A204.1 (cell line): ENCODE data around the gene CRTC1.

ENCODE experiments used
- FAIRE-seq: peaks from 2 replicates; lab custom pipeline; 2012; peaks lifted over from hg19 to GRCh38; lab: Jason Lieb, UNC

CRTC1 gene

DNA sequence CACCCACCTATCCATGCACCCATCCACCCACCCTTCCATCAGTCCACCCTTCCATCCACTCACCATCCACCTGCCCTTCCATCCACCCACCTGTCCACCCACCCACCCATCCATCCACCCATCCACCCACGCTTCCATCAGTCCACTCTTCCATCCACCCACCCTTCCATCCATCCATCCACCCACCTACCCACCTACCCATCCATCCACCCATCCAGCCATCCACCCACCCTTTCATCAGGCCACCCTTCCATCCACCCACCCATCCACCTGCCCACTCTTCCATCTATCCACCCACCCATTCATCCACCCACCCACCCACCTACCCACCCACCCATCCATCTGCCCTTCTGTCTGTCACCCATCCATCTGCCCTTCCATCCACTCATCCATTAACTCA lies 29.6 kb upstream of the CRTC1 start:
- FAIRE-seq: no peak

- FAIRE-seq: no peak
Measured at GRCh38 chr19:18654469-18654868, 29.0 kb upstream of the CRTC1 start.

DNA sequence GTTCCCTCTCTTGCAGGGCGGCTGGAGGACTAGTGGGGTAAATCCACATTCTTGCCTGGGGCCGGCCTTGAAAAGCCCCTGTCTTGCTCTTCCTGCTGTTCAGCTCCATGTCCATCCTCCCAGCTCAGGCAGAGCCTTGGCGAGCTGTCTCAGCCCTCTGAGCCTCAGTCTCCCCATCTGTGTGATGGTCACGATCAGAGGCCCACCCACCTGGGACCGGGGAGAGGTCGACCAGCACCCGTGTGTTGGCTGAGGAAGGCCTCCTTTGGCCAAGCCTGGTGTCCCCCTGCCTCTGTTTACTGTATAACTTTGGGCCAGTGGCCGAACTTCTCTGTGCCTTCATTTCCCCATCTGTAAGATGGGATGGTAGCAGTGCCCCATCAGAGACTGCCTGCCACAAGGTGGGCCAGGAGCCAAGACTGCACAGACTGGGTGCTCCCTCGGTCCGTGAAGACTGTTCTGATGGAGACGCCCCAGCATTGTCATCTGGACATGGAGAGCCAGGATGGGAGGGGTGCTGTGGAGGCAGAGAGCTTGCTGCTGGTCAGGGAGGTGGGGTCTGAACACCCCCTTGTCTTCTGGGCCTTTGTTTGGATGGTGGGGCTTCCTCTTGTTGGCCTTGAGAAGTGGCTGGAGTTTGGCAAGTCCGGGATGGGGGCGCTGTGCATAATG lies 28.2 kb upstream of the CRTC1 start:
- FAIRE-seq: no peak

DNA sequence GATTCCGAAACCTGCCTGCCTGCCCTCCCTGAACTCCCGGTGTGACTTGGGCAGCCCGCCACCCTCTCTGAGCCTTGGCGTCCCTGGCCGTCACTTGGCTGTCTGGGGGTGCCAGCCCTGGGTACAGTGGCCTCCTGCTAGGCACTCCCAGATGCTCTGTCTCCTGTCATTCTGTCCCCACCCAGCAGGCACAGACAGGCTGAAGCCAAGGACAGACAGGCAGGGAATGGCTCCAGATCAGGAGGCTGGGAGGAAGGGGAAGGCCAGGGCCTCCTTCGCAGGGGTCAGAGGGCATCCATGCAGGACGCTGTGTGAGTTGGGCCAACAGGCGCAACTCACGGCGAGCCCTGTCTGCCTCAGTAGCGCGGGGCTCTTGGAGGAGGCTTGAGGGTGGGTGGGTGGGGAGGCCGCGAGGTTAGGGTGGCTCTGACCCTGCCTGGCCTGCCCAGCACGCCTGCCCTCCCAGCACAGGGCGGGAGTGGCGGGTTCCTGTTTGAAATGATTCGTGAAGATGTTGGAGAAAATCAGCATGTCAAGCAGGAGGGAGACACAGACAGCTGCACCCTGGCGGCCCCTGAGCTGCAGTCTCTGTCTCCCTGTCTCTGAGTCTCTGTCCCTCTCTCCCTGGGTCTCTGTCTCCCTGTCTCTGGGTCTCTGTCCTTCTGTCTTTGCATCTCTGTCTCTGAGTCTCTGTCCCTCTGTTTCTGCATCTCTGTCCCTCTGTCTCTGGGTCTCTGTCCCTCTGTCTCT lies 27.0 kb upstream of the CRTC1 start:
- no peak for FAIRE-seq

DNA sequence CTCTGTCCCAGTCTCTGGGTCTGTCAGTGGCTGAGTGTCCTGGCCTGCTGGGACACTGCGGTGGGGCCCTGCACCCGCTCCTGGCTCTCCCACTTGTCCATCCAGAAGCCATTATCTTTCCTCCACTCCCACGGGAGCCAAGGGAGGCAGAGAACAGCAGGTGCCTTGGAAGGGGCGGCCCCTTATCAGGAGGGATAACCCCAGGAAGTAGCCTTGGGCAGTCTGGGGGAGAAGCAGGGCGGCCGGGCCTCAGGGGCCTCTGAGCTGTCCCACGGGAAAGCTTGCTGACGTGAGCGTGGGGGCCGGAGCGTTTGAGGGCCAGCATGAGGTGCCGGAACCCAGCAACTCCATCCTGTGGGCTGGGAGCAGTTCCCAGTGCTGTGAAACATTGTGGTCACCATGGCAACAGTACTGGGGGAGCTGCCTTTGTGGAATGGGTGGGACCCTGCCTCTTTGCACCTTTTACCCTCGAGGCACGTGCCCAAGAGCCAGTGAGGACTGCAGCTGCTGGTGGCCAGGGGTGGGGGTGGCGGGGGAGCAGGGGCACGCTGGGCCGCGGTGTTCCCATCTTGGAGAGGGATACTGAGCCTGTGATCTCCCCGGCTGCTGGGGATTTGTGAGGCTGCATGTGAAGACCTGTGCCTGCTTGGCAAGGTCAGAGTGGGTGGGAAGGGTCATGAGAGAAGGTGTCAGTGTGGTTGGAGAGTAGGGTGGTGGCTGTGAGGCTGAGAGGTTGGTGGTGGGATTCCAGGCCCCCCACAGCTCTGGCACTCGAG lies 25.7 kb upstream of the CRTC1 start:
- FAIRE-seq: no peak

- FAIRE-seq: no peak
Measured at GRCh38 chr19:18658366-18658855, 25.1 kb upstream of the CRTC1 start.

DNA sequence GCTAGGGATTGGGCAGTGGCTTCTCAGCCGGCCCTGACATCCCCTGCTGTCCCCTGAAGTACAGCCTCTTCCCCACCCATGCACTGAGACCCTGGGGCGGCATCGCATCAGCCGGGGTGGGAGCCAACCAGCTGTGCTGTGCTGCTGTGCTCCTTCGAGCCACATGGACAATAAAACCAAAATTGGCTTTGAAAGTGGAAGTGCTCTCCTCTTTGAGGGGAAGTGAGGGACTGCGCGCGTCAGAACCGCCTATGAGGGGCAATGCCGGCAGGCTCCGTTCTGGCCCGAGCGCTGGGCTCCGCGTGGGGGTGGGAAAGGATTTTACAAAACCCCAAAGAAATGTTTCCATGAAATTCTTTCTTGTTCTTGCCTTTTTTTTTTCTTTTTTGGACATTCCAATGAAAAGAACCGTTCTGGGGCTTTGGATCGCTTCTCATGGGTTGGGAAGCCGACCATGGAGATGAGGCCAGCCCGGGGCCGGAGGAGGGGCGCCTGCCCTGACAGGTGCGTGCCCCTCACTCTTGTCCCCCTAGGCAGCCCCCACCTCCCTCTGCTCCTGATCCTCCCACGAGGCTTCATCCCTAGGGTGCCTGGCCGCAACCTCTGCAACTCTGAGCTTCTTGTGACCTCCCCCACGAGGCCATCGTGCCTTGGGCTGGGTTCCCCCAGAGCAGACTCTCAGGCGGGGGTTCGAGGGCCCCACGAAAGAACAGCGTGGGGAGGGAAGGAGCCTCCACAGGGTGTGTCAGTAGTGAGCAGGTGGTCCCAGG lies 24.0 kb upstream of the CRTC1 start:
- no peak for FAIRE-seq

DNA sequence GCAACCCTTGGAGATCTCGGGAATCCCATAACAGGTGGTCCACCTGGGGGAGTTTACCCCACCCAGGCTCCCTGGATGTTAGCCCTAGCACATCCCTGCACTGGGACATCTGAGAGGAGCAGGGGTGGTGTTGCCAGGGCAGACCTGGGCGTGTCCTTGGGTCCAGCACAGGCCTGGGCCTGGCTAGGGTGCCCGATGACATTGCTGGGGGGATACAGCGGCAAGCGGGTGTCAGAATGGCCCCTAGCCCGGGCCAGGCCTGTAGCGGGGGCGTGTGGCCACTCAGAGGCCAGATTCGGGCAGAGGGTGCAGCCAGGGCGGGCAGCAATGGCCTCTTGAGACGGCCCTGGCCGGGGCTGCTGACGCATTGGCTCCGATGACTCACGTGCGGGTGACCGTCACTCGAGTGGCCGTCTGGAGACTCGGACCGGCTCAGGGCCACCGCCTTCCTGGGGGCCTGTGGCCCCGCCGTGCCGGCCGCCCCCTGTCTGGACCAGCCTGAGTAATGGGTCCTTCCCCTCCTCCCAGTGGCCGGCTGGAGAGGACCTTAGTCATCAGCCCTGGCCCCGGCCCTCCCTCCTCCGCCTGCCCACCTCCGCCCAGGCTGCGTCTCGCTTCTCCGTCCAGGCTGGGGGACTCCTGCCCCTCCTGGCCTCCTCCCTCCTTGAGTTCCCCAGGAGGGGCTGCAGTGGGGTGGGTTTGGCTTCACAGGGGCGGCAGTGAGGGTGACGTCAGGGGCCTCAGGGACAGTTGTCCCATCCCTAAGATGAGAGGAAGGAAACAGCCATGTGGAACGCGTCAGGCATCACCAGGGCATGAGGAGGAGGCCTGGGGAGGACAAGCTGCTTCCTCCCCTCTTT lies 23.2 kb upstream of the CRTC1 start:
- no peak for FAIRE-seq

DNA sequence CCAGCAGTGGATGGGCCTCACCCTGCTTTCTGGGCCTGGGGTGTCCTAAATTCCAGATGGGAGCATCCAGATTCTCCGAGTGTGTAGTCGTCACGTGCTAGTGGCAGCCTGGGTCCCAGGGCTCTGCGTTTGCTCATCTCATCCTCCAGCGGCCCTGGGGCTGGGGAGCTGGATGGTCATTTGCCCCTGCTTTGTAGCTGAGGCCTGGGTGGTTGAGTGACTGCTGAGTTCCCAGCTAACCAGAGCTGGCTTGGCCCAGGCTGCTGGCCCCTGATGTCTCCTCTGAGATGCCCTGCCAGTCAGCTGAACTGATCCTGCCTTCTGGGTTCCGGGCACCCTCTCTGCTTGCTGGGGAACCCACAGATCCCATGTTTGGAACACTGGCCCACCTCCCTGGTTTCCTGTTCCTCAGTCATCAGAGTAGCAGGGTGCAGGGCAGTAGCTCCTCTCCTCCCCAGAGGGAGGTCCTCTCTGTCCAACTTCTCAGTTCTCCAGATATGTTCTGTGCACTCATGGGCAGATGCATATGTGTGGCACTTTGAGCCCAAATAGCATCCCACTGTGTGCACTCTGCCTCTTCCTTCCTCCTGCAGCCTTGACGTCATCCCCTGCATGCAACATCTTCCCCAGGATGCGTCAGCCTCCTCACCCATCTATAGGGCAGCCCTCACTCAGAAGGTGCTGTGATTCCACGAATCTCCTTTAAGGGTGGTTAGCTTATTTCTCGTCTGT lies 22.4 kb upstream of the CRTC1 start:
- no peak for FAIRE-seq

- FAIRE-seq: no peak
Measured at GRCh38 chr19:18662972-18663732, 20.3 kb upstream of the CRTC1 start.

DNA sequence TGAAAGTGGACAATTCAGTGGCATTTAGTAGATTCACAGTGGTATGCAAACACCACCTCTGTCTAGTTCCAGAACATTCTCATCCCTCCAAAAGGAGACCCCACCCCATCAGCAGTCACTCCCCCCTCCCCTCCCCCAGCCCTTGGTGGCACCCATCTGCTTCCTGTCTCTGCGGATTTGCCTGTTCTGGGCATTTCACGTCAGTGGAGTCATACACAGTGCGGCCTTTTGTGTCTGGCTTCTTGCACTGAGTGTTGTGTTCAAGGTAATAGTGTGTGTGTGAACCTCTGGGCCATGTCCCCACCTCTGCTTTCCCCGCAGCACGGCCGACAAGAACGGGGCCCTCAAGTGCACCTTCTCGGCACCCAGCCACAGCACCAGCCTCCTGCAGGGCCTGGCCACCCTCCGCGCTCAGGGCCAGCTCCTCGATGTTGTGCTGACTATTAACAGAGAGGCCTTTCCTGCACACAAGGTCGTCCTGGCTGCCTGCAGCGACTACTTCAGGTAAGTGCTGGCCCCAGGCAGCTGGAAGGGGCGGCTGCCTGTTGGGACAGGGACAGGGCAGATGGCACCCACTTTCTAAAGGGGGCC lies 19.4 kb upstream of the CRTC1 start:
- FAIRE-seq: no peak

- FAIRE-seq: no peak
Measured at GRCh38 chr19:18665771-18666202, 17.7 kb upstream of the CRTC1 start.

- no peak for FAIRE-seq
Measured at GRCh38 chr19:18666317-18666716, 17.2 kb upstream of the CRTC1 start.

DNA sequence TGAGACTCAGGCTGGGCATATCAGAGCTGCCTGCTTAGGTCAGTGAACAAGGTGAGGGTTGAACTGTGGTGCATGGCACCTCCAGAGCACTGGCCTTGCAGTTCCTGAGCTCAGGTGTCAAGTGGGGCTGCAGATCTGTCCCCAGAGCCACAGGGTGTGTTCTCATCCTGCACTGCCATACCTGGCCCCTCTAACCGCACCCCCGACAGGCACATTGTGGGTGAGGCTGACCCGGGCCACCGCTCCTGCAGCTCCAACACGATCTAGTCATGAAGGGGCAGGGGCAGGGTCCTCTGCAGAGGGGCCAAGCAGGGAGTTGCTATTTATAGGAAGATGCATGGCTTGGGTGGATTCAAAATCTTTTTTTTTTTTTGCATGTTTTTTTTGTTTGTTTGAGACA lies 16.7 kb upstream of the CRTC1 start:
- no peak for FAIRE-seq

DNA sequence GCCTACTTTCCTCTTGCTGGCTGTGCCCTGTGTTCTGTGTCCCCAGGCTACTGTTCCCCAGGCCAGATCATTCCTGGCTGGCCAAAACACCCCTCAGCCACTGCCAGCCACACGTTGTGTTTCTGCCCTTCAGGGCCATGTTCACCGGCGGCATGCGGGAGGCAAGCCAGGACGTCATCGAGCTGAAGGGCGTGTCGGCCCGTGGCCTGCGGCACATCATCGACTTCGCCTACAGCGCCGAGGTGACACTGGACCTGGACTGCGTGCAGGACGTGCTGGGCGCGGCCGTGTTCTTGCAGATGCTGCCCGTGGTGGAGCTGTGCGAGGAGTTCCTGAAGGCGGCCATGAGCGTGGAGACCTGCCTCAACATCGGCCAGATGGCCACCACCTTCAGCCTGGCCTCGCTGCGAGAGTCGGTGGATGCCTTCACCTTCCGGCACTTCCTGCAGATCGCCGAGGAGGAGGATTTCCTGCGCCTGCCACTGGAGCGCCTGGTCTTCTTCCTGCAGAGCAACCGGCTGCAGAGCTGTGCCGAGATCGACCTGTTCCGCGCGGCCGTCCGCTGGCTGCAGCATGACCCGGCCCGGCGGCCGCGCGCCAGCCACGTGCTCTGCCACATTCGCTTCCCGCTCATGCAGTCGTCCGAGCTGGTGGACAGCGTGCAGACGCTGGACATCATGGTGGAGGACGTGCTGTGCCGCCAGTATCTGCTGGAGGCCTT lies 15.8 kb upstream of the CRTC1 start:
- FAIRE-seq: no peak

GRCh38 chr19:18668252-18668631 lies 15.2 kb upstream of the CRTC1 start:
- FAIRE-seq: no peak

DNA sequence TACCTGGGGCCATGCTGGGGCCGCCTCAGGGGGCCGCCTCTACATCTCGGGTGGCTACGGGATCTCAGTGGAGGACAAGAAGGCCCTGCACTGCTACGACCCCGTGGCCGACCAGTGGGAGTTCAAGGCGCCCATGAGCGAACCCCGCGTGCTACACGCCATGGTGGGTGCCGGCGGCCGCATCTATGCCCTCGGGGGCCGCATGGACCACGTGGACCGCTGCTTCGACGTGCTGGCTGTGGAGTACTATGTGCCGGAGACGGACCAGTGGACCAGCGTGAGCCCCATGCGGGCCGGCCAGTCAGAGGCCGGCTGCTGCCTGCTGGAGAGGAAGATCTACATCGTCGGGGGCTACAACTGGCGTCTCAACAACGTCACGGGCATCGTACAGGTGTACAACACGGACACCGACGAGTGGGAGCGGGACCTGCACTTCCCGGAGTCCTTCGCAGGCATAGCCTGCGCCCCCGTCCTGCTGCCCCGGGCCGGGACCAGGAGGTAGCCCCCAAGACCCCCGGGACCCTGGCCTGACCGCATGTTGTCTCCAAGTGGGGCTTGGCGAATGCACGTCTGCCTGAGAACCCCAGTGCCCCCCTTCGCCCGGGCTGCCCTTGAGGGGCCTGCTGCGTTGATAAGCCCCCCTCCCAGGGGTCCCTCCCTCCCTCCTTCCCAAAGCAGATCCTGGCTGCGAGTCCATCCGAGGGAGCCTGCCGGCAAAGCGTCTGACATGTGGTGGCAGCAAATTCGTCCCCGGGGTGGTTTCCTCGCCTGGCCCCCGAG lies 14.5 kb upstream of the CRTC1 start:
- FAIRE-seq: no peak

GRCh38 chr19:18669524-18669817 lies 14.0 kb upstream of the CRTC1 start:
- no peak for FAIRE-seq
